NCI-H526 treated with DMSO at 0.1 percent for 48 hours (cell line): ENCODE measurements around the gene ACCSL.

ENCODE experiments used
- DNase-seq: peaks from one replicate; lab custom pipeline; 2025; lab: John Stamatoyannopoulos, UW

ACCSL gene

DNA sequence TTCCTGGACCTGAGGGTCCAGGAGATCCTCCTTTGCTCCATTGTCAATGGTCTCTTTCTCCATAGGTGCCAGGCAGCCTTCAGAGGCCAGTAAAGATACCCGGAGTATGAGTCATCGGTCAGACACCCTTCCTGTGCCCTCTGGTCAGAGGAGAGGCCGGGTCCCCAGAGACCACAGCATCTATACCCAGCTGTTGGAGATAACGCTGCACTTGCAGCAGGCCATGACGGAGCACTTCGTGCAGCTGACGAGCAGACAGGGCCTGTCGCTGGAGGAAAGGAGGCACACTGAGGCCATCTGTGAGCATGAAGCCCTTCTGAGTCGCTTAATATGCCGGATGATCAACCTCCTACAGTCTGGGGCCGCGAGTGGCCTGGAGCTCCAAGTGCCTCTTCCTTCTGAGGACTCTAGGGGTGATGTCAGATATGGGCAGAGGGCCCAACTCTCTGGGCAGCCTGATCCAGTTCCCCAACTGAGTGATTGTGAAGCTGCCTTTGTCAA lies at the start of gene ACCSL:
TSS of gene ACCSL (plus strand) at position 51 of the 501 bp plus-strand sequence. CDS start at position 107, 56 bp downstream.
- no peak for DNase-seq

DNA sequence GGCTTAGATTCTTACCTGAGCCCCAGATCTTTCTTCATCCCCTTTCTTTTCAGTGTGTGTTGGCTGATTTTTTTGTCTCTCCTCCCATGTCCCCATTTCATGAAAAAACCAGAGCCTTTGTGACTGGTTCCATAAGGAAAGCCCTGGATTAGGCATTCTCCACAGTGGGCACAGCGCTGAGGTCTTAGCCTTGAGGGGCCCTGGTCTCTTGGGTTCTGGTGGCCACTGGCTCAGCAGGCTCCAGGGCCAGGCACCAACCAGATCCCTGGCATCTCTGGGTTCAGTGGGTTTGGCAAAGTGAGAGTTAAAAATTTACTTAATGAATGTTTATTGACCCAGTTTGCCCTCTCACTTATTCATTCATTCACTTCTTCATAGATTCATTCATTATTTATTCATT lies 49.5 kb upstream of the ACCSL start:
- no peak for DNase-seq

DNA sequence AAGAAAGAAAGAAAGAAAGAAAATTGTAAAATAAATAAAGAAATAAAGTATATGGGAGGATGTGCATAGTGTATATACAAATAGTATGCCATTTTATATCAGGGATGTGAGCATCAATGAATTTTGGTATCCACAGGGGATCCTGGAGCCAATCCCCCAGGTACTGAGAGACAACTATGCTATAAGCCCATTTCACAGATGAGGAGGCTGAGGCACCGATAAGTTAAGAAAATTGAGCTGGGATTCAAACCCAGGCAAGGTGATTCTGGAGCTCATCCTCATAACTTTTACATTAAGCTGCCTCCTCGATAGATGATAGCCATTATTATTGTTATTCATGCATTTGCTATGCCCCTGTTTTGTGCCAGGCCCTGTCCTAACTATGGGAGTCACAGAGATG lies 47.0 kb upstream of the ACCSL start:
- DNase-seq, result no peak

GRCh38 chr11:44002191-44003093 lies 45.3 kb upstream of the ACCSL start:
- DNase-seq, result no peak

GRCh38 chr11:44003736-44004451 lies 43.9 kb upstream of the ACCSL start:
- DNase-seq, result no peak

- DNase-seq, result no peak
Measured at GRCh38 chr11:44004452-44005062, 43.2 kb upstream of the ACCSL start.

DNA sequence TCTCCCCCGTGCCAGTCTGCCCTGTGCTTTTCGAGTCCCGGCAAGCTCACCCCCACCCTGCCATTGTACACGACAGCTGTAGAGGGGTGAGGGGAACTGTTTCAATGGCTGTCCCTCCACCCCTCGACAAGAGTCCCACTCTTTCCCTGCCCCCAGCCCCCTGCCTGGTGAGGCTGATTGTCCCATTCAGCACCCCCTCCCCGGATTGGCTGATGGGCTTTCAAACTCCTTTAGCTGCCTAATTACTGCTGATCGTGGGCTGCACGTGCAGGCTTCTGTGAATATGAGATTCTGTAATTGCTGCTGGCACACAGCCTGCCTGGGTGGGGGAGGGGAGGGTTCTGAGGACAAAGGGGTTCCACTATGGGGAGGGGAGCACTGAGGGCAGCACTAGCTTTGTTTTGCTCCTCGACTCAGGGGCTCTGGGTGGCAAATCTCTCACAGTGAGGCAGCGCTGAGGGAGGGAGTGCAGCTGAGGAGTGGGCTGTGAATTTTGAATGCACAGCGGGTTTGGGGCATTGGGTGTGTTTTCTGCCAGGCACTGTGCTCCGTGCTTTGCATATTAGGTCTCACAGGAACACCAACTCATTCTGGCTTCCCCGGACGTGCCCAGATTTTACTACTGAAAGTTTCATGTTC lies 42.6 kb upstream of the ACCSL start:
- DNase-seq, result peak; percentile 80

GRCh38 chr11:44005956-44006355 lies 41.8 kb upstream of the ACCSL start:
- DNase-seq, result no peak

- DNase-seq, result no peak
Measured at GRCh38 chr11:44006917-44007361, 40.8 kb upstream of the ACCSL start.

GRCh38 chr11:44007481-44008087 lies 40.2 kb upstream of the ACCSL start:
- DNase-seq, result no peak

GRCh38 chr11:44008088-44008501 lies 39.7 kb upstream of the ACCSL start:
- no peak for DNase-seq

DNA sequence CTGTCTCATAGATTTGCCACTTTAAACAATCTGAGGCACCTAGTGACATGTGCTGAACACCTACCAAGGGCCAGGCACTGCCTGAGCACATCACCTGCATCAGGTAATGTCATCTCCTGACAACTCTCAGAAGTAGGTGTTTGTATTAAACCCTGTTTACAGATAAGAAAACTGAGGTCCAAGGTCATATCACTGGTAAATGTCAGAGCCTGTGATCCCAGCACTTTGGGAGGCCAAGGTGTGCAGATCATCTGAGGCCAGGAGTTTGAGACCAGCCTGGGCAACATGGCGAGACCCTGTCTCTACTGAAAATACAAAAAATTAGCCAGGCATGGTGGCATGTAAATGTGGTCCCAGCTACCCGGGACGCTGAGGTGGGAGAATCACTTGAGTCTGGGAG lies 39.1 kb upstream of the ACCSL start:
- no peak for DNase-seq

DNA sequence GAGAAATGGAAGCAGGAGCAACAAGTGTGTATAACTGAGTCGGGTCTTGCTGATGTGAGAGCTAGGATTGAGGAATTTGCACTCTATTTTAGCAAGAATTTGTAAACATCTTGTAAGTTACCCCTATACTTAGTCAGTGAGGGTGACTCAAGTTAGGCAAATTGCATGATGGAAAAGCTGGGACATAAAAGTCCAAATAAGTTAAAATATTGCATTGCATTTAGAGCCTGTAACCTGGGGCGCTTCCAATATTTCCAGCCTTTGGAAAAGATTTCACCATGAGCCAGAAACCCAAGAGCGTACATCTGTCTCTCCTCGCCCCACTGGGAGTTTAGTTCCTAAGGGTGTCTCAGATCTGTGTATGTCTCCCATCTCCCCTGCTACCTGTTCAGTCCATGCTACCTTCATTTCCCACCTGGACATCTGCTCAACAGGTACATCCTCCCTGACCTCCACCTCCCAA lies 37.0 kb upstream of the ACCSL start:
- DNase-seq, result no peak

DNA sequence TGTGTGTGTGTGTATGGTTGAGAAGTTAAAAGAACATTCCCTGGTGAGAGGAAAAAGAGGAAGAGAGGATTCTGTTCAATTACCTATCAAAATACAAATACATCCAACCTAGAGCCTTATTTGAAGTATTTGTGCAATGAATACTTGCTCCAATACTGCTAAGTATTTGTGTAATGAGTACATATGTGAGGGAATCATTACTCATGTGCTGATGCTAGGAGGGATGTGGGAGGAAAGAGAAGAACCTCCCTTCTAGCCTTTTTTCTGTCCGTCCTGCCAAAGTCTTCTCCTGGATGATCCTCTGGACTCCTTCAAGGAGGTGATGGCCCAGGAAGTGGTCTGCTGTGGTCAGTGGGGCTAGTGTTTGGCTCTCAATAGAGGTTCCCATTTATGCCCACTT lies 36.0 kb upstream of the ACCSL start:
- no peak for DNase-seq

DNA sequence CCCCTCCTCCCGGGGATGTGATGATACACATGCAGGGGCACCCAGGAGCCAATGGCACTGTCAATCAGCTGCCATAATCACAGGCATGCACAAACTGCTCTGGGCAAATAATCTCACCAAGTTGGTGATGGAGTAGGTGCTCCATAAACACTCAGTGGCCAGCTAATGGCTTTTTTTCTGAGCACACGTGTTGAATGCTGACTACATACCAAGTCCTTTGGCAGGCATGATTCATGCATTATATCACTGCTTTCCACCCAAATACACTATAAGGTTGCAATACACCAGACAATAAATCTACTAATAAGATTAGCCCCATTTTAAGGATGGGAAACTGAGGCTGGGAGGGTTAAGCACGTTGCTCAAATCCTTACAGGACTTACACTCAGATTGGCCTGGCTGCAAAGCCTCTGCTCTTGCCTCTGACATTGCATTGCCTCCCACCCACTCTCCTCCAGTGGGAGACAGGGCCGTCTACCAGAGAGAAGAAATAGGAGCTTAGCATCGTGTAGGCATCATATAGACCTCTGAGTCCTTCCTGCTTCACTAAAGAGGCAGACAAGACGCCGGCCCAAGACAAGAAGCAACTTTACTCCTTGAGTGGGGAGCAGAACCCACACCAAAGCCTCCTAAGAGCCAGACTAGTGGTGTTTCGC lies 32.7 kb upstream of the ACCSL start:
- no peak for DNase-seq

GRCh38 chr11:44015624-44016007 lies 32.2 kb upstream of the ACCSL start:
- no peak for DNase-seq

- DNase-seq, result no peak
Measured at GRCh38 chr11:44016131-44016530, 31.6 kb upstream of the ACCSL start.

GRCh38 chr11:44016546-44017442 lies 31.0 kb upstream of the ACCSL start:
- DNase-seq, result no peak

DNA sequence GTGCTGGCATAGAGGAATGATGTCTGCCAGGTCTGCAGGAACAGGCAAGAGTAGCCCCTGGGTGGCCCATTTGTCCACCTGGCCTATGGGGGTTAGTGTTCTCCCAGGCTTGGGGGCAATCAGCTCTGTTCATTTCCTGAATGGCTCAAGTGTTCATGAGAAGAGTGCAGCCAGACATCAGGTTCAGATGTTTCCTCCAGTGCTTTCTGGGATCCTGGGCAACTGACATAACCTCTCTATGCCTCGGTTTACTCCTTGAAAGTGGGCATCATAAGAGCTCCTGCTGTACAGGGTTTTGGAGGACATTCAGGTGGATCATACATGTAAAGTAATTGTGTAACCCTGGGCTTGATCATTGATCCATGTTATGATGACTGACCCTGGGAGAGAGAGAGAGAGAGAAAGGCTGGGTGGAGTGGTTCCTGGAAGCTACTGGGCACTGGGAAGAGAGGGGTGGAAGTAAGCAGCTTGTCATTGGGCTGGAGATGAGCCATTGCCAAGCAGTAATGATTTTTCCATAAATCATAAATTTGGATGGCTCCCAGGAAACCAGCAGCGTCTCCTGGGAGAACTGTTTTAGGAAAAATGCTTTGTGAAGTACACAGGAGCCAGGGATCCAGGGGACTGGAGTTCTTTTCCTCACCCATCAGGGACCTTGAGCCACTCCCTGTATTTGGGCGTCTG lies 30.2 kb upstream of the ACCSL start:
- DNase-seq, result no peak
